ENCODE data around the gene MMP2.

MMP2 gene

DNA sequence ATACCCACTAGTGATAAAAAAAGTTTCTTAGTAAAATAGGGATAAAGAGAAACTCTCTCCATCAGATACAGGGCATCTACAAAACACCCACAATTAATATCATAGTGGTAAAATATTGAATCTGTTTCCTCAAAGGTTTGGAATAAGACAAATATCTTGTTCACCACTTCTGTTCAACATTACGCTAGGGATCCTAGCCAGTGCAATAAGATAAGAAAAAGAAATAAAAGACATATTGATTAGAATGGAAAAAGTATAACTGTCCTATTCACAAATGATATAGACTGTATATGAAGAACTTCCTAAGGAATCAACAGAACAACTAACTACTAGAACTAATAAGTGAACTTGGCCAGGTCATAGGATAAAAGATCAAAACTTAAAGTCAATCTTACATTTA is 42.8 kb downstream of the MMP2 start:
- no peak for DNase-seq

DNA sequence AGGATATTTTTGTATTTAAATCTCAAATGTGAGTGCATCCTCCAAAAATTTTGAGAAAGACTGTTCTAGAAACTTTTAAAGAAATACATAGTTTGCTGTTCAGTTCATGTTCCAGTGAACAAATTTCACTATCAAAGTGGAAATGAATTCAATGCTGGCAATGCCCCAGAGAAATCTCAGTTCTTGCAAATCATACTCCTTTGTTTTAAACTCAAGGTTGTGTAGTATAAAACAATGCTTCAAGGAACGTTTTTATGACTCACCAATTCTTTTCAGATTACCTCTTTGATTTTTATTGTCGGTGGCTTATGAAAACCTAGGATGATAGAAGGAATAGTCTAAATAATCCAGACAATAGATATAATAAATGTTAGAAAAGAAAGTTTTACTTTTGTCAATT is 47.4 kb downstream of the MMP2 start:
- no peak for DNase-seq

DNA sequence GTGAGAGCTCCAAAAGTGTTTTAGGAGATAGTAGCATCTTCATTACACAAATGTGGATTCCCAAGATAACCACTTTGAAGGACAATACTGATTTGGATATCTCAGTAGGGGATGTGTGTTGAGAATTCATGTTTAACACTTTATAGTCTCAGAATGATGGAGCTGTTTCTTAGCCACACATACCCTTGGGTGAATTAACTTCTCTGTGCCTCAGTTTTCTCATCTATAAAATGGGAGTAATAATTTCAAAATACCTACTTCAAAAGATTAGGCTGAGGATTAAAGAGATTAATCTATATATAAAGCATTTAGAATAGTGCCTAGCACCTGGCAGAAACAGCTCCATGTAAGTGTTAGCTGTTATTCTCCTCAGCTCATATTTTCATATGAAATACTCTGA is 48.9 kb downstream of the MMP2 start:
- DNase-seq, result no peak

DNA sequence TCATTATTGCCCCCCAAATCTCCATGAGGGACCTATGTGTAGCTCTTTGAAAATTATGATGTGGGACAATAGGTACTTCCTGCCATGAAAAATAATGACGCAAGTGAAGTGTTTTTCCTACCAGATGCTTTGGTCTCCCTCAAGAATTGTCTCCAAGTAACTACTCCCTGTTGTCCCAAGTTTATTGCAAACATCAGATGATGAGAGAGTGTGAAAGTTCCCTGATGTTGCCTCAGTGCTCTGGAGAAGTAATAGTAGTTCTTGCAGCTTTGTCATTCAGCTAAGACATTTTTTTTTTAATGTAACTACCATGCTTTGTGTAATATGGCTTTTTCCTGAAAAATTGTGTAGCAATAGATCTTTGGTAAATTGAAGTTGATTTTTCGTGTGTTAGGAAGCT is 50.0 kb downstream of the MMP2 start:
- DNase-seq, result no peak

DNA sequence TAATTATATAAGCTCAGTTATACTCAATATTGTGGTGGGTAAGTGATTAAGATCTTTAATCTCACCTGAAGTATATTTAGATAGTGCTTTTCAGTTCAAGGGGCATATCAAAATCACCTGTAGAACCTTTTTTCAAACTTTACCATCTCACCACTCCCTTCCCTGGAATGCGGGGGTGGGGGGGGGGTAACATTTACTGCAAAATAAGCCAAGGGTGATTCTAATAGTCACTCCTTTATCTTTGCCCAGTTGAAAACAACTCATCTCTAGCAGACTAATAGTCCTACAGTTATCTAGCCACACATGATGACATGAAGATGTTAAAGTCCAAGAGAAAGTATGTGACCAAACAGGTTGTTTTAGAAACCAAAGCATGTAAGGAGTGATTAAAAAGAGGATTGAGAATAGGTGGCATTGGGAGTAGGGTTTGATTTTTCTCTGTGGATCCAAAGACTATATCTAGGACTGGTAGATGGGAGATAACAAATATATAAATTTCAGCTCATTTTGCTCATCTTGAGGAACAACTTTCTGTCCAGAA is 51.4 kb downstream of the MMP2 start:
- DNase-seq, result no peak

DNA sequence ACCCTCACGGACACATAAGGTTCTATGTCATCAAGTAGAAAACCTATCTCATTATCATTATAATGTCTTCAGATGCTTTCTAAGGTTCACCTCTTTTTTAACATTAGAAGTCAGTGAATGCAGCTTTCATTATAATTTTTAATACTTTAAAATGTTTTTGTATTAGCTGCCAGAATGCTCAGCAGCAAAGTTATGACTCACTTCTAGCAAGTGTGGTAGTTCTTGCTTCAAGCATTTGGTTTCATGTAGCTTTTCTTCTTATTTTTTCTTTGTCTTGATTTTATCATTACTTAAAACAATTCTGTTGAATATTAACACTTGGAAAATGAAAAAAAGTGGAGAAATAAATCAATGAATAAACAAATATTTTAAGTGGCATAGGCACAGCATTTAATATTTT is 53.2 kb downstream of the MMP2 start:
- DNase-seq, result no peak

DNA sequence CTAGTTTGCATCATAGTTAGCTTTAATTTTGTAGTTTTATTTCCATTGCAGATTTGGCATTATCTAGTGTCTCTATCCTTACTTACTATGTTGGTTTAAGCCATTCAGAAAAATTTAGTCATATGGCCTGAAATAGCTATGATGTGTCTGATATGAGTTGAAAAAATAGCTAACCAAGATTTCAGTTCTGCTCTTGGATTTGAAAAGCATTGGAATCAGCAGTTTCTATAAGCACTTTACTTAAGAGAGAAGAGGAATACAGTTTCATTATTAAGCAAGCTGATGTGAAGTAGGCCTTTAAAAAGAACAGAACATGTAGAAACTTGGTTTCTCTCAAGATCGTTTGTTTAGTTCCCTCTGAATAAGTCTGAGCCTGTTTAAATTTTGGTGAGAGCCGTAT is 55.8 kb downstream of the MMP2 start:
- DNase-seq, result no peak

DNA sequence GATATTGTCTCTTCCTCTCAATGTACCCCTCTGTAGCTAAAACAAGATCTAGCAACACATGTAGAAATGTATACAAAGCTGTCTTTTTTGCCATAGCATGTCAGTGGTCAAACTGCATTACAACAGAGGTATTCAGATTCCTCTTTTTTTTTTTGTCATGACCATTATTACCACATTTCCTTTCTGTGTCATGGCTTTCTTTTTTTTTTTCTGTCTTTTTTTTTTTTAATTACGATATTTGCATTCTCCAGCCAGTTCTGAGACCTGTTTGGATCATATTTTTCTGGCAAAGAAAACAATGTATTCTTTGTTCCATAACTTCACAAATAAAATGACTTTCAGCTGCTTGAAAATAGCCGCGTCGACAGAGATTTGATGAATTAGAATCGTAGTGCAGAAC is 60.1 kb downstream of the MMP2 start:
- DNase-seq, result no peak

DNA sequence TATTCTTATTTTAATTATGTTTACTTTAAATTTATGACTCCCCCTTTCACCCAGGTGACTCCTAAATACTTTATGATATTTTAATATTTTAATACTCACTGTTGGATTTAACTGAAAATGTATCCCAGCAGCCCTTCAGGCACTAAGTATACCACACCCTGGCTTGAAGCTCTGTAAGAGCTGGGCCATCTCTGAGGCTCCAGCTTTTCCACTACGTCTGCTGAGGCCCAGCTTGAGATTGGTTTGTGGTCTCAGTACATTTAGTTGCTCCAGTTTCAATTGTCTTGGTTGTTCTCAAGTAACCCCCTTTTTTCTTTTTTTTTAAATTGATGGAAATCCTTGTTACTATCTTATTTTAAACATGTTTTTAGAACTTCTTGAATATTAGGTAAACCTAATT is 60.5 kb downstream of the MMP2 start:
- no peak for DNase-seq

DNA sequence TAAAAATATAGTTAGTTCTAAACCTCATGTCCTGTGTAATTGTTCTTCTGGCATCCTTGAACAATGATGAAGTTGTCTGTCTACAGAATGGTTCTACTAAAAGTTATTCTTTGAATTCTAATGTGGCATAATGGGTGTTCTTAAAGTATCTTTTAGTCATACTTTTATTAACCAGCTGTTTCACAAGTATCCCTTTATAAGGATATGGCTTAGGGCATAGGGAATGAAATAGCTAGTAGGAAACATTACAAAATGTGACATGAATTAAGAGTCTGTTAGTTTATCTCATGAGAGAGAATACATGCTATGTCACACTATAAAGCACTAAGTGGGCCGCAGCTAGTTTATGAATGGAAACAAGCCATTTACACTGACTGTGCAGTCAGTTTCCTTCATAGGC is 61.2 kb downstream of the MMP2 start:
- no peak for DNase-seq

DNA sequence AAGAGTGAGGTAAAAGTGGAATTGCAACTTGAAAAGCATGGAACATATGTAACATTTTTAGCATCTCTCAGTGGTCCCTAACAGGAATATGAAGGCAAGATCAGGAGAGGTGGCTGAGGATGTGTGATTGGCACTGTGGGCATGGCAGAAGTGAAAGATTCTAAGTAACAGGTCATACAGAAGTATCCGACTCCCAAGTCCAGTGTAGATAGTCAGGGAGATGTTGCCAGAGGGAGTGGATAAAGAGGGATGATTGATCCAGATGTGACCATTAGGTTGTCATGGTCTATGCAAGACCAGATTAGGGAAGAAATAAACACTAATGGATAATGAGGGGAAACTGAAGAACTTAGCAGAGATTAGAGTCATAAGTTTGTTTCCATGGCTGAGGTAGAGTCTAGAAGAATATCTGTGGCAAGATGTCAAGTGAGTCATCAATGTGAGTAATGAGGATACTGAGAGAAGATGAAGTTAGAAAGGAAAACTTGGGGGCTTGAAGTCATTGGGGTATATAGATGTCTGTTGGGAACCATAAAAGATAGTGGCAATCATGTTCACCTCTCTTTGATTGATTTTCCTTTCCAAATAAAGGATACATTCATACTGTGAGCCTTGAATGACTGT is 63.6 kb downstream of the MMP2 start:
- DNase-seq, result no peak

DNA sequence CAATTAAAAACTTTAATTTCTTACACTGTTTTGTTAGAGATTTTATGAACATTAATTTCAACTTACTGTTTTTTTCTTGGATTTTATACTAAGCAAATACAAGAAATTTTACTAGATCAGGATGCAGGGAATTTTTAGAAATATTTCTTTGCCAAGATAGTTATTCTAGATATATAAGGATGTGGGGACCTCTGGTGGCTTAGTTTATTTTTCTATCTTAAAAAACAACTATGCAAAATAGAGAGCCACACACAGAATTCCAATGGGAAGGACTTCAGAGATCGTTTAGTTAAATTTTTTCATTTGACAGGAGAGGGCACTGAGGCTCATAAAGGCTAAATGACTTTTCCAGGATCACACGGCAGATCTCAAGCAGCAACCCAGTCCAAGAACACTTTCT is 64.5 kb downstream of the MMP2 start:
- no peak for DNase-seq

DNA sequence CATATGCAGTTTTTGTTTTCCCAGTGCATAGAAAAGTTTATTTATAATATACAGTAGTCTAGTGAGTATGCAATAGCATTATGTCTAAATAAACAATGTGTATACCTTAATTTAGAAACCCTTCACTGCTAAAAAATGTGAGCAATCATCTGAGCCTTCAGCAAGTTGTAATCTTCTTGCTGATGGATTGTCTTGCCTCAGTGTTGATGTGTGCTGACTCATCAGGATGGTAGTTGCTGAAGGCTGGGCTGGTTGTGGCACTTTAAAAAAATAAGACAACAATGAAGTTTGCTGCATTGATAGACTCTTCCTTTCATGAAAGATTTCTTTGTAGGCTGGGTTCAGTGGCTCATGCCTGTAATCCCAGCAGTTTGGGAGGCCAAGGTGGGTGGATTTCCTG is 73.6 kb downstream of the MMP2 start:
- no peak for DNase-seq

DNA sequence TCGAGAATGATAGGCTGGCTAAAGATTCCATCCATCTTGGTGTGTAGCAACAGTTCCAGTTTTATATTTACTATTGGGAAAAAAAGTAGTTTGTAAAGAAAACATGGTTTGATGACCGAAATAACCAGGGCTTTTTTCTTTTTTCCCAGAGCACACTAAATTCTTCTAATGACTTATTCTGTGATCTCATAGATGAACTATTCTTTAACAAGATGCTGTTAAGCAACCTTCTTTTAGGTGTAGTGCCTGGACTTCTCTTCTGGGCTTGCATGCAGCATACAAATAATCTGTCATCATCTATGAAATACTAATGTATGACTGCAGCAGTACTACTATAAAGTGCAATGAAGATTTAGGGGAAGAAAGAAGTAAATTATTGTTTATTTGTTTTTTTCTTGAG is 76.4 kb downstream of the MMP2 start:
- DNase-seq, result no peak

All from NCI-H526 (cell line).